ENCODE results near the gene ARSJ.
"Not testable (repeated sequence)": the region's sequence is repeated elsewhere in the genome, so short reads cannot be mapped to it uniquely, and the experiment has no call there.

ARSJ gene

GRCh38 chr4:113955411-113955810 is 24.0 kb downstream of the ARSJ start:
- Histone ChIP-seq H3K4me1 (ENCODE audit: control insufficient read depth in 1 of 2, insufficient read depth in 2 of 2, low read length in 2 of 2) (peaks cover 0 to 19% of the 10 kb centered on the region in 2 donors), H3K4me3 (ENCODE audit: low read depth in 1 of 2, low read length in 2 of 2) (no peak overlapping the region), H3K9me3 (ENCODE audit: control insufficient read depth in 1 of 2, low read length in 2 of 2) (no peaks in the 10 kb centered on the region), H3K36me3 (ENCODE audit: control insufficient read depth in 1 of 2, insufficient read depth in 2 of 2, low read length in 2 of 2) (no peaks in the 10 kb centered on the region), H3K27me3 (ENCODE audit: low read depth, low read length) (no peaks in the 10 kb centered on the region), H3K27ac (ENCODE audit: low read length) (no peak overlapping the region)

DNA sequence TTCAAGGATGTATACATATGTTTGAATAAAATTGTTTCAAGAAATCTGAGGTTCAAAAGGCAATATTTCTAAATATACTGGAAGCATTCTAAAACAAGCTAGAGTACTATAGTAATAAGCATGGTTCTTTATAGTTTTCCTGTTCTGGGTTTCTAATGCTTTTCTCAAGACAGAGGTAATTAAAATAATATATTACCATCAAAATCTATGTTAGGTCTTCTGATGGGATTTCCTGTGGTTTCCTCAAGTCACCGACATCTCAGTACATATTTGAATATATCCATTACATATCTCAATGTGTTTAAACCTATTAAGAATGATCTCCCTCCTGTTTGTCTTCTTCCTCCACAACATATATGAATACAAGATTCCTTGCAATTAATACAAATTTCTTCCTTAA is 25.6 kb downstream of the ARSJ start:
- Histone ChIP-seq H3K4me1 (ENCODE audit: control insufficient read depth in 1 of 2, insufficient read depth in 2 of 2, low read length in 2 of 2) (peaks cover 0 to 16% of the 10 kb centered on the region in 2 donors), H3K9me3 (ENCODE audit: control insufficient read depth in 1 of 2, low read length in 2 of 2) (no peaks in the 10 kb centered on the region)

GRCh38 chr4:113952452-113953029 is 26.9 kb downstream of the ARSJ start:
- Histone ChIP-seq H3K36me3 (ENCODE audit: control insufficient read depth in 1 of 2, insufficient read depth in 2 of 2, low read length in 2 of 2) (no peaks in the 10 kb centered on the region), H3K9me3 (ENCODE audit: control insufficient read depth in 1 of 2, low read length in 2 of 2) (no peaks in the 10 kb centered on the region), H3K4me1 (ENCODE audit: control insufficient read depth in 1 of 2, insufficient read depth in 2 of 2, low read length in 2 of 2) (peaks cover 0 to 3% of the 10 kb centered on the region in 2 donors), H3K27me3 (ENCODE audit: low read depth, low read length) (no peaks in the 10 kb centered on the region), H3K4me3 (ENCODE audit: low read depth in 1 of 2, low read length in 2 of 2) (no peak overlapping the region), H3K27ac (ENCODE audit: low read length) (no peak overlapping the region)

More for the DNA sequence above, 25.6 kb downstream of the ARSJ start:
- Histone ChIP-seq H3K27me3 (ENCODE audit: low read depth, low read length) (no peaks in the 10 kb centered on the region), H3K4me3 (ENCODE audit: low read depth in 1 of 2, low read length in 2 of 2) (no peak overlapping the region), H3K36me3 (ENCODE audit: control insufficient read depth in 1 of 2, insufficient read depth in 2 of 2, low read length in 2 of 2) (no peaks in the 10 kb centered on the region), H3K27ac (ENCODE audit: low read length) (no peak overlapping the region)

- H3K9me3 ChIP-seq (ENCODE audit: control insufficient read depth in 1 of 2, low read length in 2 of 2), result no peaks in the 10 kb centered on the region
- peaks cover 0 to 3% of the 10 kb centered on the region in 2 donors for H3K4me1 ChIP-seq (ENCODE audit: control insufficient read depth in 1 of 2, insufficient read depth in 2 of 2, low read length in 2 of 2)
- no peak overlapping the region for H3K27ac ChIP-seq (ENCODE audit: low read length)
- no peaks in the 10 kb centered on the region for H3K36me3 ChIP-seq (ENCODE audit: control insufficient read depth in 1 of 2, insufficient read depth in 2 of 2, low read length in 2 of 2)
- H3K27me3 ChIP-seq (ENCODE audit: low read depth, low read length), result no peaks in the 10 kb centered on the region
- H3K4me3 ChIP-seq (ENCODE audit: low read depth in 1 of 2, low read length in 2 of 2), result no peak overlapping the region
These were observed 28.2 kb downstream of the ARSJ start for GRCh38 chr4:113951263-113951662.

DNA sequence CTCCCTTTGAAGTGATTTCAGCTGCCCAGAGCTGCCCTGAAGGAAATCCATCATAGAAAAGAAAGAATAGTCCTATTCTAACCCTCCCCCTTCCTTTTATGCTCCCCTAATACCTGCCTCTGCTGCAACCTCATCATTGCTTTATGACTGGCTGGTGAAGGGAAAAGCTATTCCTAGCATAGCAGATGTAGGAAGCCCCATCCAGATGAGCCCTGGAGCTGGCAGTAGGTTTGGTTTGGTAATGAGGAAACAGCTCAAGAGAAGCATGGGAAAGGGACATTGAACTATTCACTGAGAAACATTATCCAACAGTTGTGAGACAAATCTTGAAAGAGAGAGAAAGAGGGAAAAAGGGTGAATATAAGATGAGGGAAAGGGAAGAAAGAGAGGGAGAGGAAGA is 29.2 kb downstream of the ARSJ start:
- no peaks in the 10 kb centered on the region for H3K36me3 ChIP-seq (ENCODE audit: control insufficient read depth in 1 of 2, insufficient read depth in 2 of 2, low read length in 2 of 2)
- H3K27me3 ChIP-seq (ENCODE audit: low read depth, low read length), result no peaks in the 10 kb centered on the region
- no peaks in the 10 kb centered on the region for H3K9me3 ChIP-seq (ENCODE audit: control insufficient read depth in 1 of 2, low read length in 2 of 2)
- H3K27ac ChIP-seq (ENCODE audit: low read length), result no peak overlapping the region
- no peak overlapping the region for H3K4me3 ChIP-seq (ENCODE audit: low read depth in 1 of 2, low read length in 2 of 2)
- peaks cover 0 to 3% of the 10 kb centered on the region in 2 donors for H3K4me1 ChIP-seq (ENCODE audit: control insufficient read depth in 1 of 2, insufficient read depth in 2 of 2, low read length in 2 of 2)

DNA sequence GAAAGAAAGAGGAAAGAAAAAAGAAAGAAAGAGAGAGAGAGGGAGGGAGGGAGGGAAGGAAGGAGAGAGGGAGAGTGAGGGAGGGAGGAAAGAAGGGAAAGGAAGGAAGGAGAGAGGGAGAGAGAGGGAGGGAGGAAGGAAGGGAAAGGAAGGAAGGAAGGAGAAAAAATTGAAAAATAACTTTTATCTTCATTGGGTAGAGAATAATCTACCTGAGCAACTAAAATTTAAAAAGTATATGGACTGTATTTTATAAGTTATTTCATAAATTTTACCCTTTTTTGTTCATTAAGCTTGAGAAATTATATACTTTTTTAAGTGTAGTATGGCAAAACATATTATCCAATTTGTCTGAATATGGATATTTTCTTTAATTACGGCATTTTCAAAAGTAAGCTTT is 32.0 kb downstream of the ARSJ start:
- no peak overlapping the region for H3K27ac ChIP-seq (ENCODE audit: low read length)
- H3K4me3 ChIP-seq (ENCODE audit: low read depth in 1 of 2, low read length in 2 of 2), result no peak overlapping the region
- H3K27me3 ChIP-seq (ENCODE audit: low read depth, low read length), result no peaks in the 10 kb centered on the region
- H3K36me3 ChIP-seq (ENCODE audit: control insufficient read depth in 1 of 2, insufficient read depth in 2 of 2, low read length in 2 of 2), result no peaks in the 10 kb centered on the region
- H3K4me1 ChIP-seq (ENCODE audit: control insufficient read depth in 1 of 2, insufficient read depth in 2 of 2, low read length in 2 of 2), result peaks cover 0 to 3% of the 10 kb centered on the region in 2 donors
- H3K9me3 ChIP-seq (ENCODE audit: control insufficient read depth in 1 of 2, low read length in 2 of 2), result no peaks in the 10 kb centered on the region

GRCh38 chr4:113945906-113946305 is 33.5 kb downstream of the ARSJ start:
- Histone ChIP-seq H3K27me3 (ENCODE audit: low read depth, low read length) (no peaks in the 10 kb centered on the region), H3K27ac (ENCODE audit: low read length) (no peak overlapping the region), H3K4me3 (ENCODE audit: low read depth in 1 of 2, low read length in 2 of 2) (no peak overlapping the region), H3K36me3 (ENCODE audit: control insufficient read depth in 1 of 2, insufficient read depth in 2 of 2, low read length in 2 of 2) (no peaks in the 10 kb centered on the region), H3K4me1 (ENCODE audit: control insufficient read depth in 1 of 2, insufficient read depth in 2 of 2, low read length in 2 of 2) (no peaks in the 10 kb centered on the region), H3K9me3 (ENCODE audit: control insufficient read depth in 1 of 2, low read length in 2 of 2) (no peaks in the 10 kb centered on the region)

DNA sequence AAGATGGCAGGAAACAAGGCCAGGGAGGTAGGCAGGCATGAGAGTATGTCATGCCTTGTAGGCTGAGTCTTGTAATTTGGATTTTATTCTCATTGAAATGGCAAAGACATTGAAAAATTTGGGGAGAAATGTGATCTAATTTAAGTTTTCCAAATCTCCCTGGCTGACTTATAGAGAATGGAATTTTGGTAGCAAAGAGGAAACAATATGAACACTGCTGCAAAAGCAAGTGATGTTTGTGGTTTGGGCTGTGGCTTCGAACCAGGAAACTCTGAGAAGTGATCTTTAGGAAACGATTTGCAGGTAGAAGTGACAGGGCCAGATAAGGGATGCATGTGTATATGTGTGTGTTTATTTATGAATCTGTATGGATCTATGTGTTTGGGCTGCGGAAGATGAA is 35.6 kb downstream of the ARSJ start:
- Histone ChIP-seq H3K4me3 (ENCODE audit: low read depth in 1 of 2, low read length in 2 of 2) (no peak overlapping the region), H3K27me3 (ENCODE audit: low read depth, low read length) (no peaks in the 10 kb centered on the region), H3K27ac (ENCODE audit: low read length) (no peak overlapping the region)

DNA sequence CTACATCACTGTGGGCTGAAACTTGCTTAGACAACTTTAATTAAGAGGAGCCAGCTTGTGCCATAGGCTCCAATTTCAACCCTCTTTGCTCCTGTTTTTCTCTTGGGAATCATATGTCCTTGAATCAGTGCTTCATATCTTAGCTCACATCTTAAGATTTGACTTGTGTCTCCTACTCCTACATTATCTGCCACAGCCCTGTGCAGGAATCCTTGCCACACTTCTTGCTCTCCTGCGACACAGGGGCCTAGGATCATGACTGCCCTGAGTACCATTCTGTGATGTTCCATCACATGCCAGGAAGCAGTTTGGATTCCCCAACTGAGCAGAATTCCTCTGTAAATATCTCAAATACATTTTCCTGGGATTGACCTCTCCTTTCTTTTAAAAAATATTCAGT is 36.4 kb downstream of the ARSJ start:
- H3K4me1 ChIP-seq (ENCODE audit: control insufficient read depth in 1 of 2, insufficient read depth in 2 of 2, low read length in 2 of 2), result no peaks in the 10 kb centered on the region
- H3K36me3 ChIP-seq (ENCODE audit: control insufficient read depth in 1 of 2, insufficient read depth in 2 of 2, low read length in 2 of 2), result no peaks in the 10 kb centered on the region
- no peak overlapping the region for H3K4me3 ChIP-seq (ENCODE audit: low read depth in 1 of 2, low read length in 2 of 2)

More for the DNA sequence above, 35.6 kb downstream of the ARSJ start:
- Histone ChIP-seq H3K4me1 (ENCODE audit: control insufficient read depth in 1 of 2, insufficient read depth in 2 of 2, low read length in 2 of 2) (no peaks in the 10 kb centered on the region), H3K36me3 (ENCODE audit: control insufficient read depth in 1 of 2, insufficient read depth in 2 of 2, low read length in 2 of 2) (no peaks in the 10 kb centered on the region), H3K9me3 (ENCODE audit: control insufficient read depth in 1 of 2, low read length in 2 of 2) (no peaks in the 10 kb centered on the region)

DNA sequence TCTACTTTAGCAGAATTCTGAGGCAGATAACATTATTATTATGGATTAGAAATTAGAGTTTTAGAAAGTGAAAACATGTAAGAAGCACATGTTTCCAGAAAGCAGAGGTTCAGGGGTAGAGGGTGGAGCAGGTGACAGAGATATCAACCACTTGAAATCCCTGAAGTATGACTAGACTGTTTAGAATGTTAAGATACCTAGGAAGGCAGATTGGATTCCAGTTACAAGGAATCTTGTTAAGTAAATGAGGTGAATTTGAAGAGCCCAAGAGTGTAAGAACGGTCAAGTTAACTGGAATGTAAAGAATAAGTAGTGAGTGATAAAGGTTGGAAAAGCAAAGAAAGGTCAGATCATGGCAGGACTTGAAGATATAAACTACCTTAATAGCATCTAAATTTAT is 37.6 kb downstream of the ARSJ start:
- H3K27me3 ChIP-seq (ENCODE audit: low read depth, low read length), result no peaks in the 10 kb centered on the region
- no peaks in the 10 kb centered on the region for H3K9me3 ChIP-seq (ENCODE audit: control insufficient read depth in 1 of 2, low read length in 2 of 2)
- H3K4me1 ChIP-seq (ENCODE audit: control insufficient read depth in 1 of 2, insufficient read depth in 2 of 2, low read length in 2 of 2), result no peaks in the 10 kb centered on the region
- no peaks in the 10 kb centered on the region for H3K36me3 ChIP-seq (ENCODE audit: control insufficient read depth in 1 of 2, insufficient read depth in 2 of 2, low read length in 2 of 2)
- H3K4me3 ChIP-seq (ENCODE audit: low read depth in 1 of 2, low read length in 2 of 2), result no peak overlapping the region
- H3K27ac ChIP-seq (ENCODE audit: low read length), result no peak overlapping the region

More for the DNA sequence above, 36.4 kb downstream of the ARSJ start:
- Histone ChIP-seq H3K27ac (ENCODE audit: low read length) (no peak overlapping the region), H3K9me3 (ENCODE audit: control insufficient read depth in 1 of 2, low read length in 2 of 2) (no peaks in the 10 kb centered on the region), H3K27me3 (ENCODE audit: low read depth, low read length) (no peaks in the 10 kb centered on the region)

DNA sequence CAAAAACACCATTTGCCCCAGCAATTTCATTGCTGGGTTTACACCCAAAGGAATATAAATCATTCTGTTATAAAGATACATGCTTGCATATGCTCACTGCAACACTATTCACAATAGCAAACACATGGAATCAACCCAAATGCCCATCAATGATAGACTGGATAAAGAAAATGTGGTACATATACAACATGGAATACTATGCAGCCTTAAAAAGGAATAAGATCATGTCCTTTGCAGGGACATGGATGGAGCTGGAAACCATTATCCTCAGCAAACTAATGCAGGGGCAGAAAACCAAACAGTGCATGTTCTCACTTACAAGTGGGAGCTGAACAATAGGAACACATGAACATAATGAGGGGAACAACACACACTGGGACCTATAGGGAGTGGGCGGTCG is 39.3 kb downstream of the ARSJ start:
- H3K4me3 ChIP-seq (ENCODE audit: low read depth in 1 of 2, low read length in 2 of 2); H3K36me3 ChIP-seq (ENCODE audit: control insufficient read depth in 1 of 2, insufficient read depth in 2 of 2, low read length in 2 of 2); H3K27me3 ChIP-seq (ENCODE audit: low read depth, low read length); H3K4me1 ChIP-seq (ENCODE audit: control insufficient read depth in 1 of 2, insufficient read depth in 2 of 2, low read length in 2 of 2); H3K9me3 ChIP-seq (ENCODE audit: control insufficient read depth in 1 of 2, low read length in 2 of 2); H3K27ac ChIP-seq (ENCODE audit: low read length): not testable (repeated sequence)

- no peaks in the 10 kb centered on the region for H3K36me3 ChIP-seq (ENCODE audit: control insufficient read depth in 1 of 2, insufficient read depth in 2 of 2, low read length in 2 of 2)
- H3K4me3 ChIP-seq (ENCODE audit: low read depth in 1 of 2, low read length in 2 of 2), result no peak overlapping the region
- H3K27me3 ChIP-seq (ENCODE audit: low read depth, low read length), result no peaks in the 10 kb centered on the region
- no peaks in the 10 kb centered on the region for H3K9me3 ChIP-seq (ENCODE audit: control insufficient read depth in 1 of 2, low read length in 2 of 2)
- no peak overlapping the region for H3K27ac ChIP-seq (ENCODE audit: low read length)
- no peaks in the 10 kb centered on the region for H3K4me1 ChIP-seq (ENCODE audit: control insufficient read depth in 1 of 2, insufficient read depth in 2 of 2, low read length in 2 of 2)
These were observed 44.3 kb downstream of the ARSJ start for GRCh38 chr4:113935190-113935589.

Measured in muscle layer of duodenum (tissue), 2 donors.